Activated CD8-positive, alpha-beta memory T cell treated with anti-CD3 and anti-CD28 coated beads, Interleukin-2, amount 50 U/mL, for 24 hours (primary cell): ENCODE results near the gene IGF1R.

ENCODE experiments used
- DNase-seq: peaks from one replicate; pipeline ENCODE4 v3.0.0-alpha.2; 2020; ENCODE audit errors: extremely low read depth

The IGF1R gene

DNA sequence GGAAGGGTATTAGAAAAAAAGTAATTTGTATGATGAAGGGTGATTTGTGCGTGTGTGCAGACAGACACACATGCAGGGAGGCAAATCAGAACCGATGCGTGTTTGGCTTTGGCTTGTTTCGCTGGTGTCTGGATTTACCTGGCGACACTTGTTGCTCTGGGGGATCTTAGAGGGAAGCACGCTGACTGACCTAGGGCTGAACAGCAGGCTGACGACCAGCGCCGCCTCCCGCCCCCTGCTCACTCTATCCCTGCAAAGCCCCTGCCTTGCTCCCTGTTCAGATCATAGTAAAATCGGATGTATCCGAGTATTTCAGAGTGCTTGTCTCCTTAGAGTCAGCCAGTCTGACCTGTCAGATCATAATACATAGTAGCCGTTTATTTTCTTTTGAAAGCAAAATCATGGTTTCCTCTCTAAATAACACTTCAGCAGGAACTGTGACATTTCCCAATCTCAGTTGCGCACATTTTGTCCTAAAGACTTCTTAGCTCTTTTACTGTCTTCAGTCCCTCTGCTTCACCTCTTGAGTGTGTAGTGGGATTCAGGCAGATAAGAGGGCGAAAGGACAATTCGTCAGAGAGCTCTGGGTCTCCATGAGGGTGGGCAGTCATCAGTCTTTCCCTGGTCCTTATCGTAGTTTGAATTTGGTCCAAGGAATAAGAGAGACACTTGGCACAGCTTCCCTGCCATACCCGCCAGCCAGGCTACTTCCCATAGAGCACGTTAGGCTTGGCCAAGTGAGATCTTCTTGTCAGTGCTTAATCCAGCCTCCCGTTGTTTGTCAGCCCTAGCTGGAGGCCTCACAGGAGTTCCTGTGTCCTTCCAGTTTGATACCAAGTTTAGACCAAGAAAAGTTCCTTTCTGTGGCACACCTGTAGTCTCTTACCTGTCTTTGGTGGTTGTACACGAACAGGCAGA lies 261.9 kb downstream of the IGF1R start:
- no peak for DNase-seq

DNA sequence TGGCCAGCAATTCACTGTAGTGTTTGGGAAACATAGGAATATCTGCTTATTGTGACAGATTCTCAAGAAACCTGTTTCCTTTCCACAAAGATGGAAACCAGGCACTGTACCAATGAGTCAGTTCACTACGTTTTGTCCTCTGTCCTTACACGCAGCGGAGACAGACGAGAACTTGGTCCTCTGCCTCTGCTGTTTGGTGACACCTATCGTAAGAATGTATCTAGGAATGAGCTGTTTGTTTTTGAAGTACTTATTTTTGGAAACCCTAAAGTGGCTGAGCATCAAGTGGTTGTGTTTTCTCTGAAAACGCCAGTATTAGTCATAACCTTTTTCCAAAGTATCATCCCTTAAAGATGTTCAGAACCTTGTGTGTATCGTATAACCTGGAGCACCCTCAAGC lies 266.3 kb downstream of the IGF1R start:
- DNase-seq: no peak

GRCh38 chr15:98916826-98917225 lies 268.5 kb downstream of the IGF1R start:
- DNase-seq: no peak

GRCh38 chr15:98917417-98917816 lies 269.1 kb downstream of the IGF1R start:
- DNase-seq: no peak

- no peak for DNase-seq
Measured at GRCh38 chr15:98920091-98920880, 271.9 kb downstream of the IGF1R start.

DNA sequence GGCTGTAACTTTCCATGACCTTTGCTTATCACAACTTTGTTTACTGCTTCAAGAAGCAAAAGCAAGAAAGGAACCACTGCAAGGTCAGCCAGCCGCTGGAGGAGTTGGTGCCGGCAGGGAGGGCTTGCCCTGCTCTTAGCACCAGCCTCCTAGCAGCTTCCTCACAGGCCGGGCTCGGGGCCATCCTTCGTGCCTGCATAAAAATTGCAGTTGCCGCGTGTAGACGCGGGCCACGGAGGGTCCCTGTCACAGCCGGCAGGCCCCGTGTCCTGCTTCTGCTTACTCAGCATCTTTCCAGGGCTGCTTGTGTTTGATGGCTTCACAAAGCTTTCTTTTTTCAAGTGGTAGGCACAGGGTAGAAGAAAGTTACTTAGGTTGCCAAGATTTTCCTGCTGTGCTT lies 274.8 kb downstream of the IGF1R start:
- DNase-seq: no peak

DNA sequence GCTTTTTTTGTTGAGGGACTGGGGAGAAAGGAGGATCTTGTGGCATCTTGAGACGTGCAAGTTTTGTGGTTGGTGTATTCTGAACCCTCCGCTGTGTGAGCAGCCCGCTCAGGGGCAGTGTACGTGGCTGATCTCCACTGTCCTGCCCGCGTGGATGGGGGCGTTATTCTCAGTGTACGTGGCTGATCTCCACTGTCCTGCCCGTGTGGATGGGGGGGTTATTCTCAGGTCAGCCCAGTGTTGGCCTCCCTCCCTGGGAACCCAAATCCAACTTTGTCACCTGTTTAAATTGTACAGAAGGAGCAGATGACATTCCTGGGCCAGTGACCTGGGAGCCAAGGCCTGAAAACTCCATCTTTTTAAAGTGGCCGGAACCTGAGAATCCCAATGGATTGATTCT lies 275.2 kb downstream of the IGF1R start:
- DNase-seq: no peak

- no peak for DNase-seq
Measured at GRCh38 chr15:98924401-98925049, 276.2 kb downstream of the IGF1R start.

- DNase-seq: no peak
Measured at GRCh38 chr15:98926236-98926635, 277.9 kb downstream of the IGF1R start.

DNA sequence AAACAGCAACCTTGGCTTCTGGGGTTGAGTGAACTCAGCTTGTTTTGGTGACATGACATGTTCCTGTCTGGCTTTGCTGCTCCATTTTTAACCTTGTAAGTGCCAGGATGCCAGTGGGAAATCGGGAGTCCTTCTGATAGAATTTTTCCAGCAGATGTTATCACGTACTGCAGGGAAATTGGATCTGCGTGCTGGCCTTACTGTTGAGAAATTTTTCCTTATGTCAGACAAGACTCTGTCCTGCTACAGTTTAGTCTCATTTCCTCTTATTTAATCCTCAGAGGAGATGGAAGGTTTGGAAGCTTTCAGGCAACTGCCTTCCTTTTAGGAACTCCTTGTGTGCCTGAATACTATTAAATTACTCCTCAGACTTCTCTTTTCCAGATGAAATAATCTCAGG lies 278.7 kb downstream of the IGF1R start:
- no peak for DNase-seq

DNA sequence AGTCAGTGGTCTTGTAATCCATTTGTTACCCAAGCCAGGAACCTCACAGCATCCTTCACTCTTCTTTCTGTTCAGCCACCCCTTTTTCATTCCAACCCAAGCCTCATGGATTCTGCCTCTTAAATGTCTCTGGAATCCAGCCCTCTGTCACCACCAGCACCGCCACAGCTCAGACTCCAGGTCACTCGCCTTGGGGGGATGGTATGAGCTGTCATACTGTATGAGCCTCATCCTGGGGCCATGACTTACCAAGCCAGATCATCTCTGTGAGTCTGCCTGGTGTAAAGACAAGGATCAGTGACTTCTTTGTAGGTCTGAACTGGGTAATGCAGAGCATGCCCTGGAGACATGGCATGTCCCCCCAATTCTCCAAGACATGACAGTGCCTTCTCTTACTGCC lies 279.7 kb downstream of the IGF1R start:
- no peak for DNase-seq

- no peak for DNase-seq
Measured at GRCh38 chr15:98930576-98930975, 282.2 kb downstream of the IGF1R start.

DNA sequence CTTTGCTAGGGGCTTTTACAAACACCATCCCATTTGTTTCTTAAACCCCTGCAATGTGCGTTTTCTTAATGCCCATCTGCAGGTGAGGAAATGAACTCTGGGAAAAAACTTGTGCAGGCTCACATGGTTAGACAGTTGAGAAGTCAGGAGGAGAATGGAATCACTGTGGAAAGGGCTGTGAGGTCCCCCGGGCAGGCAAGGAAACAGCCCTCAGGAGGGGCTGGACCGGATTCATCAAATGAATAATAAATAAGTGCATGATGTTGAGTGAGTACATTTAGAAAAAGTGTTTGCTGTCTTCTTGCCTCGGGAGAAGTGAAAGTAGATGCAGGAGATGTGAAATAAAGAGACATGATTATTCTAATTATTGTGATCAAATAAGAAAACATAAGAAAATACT lies 282.7 kb downstream of the IGF1R start:
- no peak for DNase-seq

DNA sequence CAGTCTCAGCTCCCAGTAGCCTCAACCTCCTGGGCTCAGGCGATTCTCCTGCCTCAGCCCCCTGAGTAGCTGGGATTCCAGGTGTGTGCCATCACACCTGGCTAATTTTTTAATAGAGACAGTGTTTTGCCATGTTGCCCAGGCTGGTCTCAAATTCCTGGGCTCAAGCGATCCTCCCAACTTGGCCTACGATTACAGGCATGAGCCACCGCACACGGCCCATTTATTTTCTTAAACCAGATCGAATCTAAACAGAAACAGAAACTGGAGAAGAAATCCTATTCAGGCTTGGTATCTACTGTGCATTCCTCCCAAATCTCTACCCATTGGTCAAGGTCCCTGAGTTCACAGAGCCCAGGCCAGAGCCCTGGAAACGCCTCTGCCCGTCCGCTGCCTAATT lies 285.1 kb downstream of the IGF1R start:
- DNase-seq: no peak

GRCh38 chr15:98935736-98936135 lies 287.4 kb downstream of the IGF1R start:
- DNase-seq: no peak

DNA sequence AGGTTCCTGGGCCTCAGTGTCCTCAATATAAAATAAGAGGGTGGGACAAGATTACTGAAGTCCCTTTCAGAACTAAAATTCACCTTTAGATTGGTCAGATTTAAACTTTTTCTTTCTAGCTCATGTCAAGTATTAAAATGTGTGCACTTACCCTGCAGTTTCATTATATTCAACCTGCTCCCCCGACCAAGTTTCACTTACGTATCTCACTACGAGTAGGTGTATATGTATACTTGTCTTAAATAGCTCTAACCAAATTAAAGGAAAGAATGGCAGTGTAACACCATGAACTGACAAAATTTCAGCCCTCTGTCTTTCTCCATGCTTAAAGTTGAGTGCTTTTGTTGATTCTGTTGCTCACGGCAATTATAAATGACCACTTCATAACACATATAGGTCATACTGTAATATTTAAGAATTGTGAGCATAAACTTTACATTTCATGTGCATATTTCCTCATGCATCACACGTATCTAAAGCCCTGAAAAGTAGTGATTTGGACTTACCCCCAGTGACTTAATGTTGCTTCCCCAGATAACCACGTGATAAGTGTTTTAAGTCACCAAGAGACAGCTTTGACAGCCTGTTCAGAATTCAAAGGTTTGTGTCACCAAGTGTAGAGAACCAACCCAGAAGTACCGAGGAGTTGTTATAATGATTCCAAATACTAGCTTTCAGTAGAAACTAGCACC lies 289.2 kb downstream of the IGF1R start:
- no peak for DNase-seq

DNA sequence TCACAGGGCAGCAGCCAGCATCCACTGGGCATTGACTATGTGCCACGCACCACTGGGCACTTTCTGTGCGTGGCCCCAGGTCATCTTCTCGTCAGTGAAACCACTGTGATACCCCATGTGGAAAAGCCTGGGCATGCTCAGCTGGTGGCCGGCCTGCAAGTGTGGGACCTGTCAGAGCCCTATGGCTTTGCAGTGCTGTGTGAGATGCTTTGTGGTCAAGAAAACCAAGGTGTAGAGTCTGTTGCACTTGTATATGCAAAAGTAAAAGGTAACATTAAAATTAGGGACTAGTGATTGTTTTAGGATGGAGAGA lies 289.7 kb downstream of the IGF1R start:
- DNase-seq: no peak

DNA sequence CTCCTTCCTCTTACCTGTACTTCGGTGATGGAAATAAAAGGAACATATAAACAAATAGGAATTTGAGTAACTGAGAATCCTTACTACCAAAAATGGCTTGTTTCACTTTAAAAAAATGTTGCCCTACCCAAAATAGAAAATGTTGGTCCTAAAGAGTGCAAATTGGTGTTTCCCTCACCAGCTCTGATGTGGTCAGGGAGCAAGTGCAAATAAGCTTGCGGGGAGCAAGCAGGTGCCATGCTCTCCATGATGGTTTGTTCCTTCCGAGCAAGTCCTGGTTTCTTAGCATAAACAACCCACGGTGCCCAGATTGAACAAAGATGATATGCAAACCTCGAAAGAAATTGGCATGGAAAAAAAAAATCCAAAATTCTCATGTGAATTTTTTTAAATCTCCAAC lies 290.5 kb downstream of the IGF1R start:
- no peak for DNase-seq

GRCh38 chr15:98939311-98940080 lies 291.2 kb downstream of the IGF1R start:
- no peak for DNase-seq

DNA sequence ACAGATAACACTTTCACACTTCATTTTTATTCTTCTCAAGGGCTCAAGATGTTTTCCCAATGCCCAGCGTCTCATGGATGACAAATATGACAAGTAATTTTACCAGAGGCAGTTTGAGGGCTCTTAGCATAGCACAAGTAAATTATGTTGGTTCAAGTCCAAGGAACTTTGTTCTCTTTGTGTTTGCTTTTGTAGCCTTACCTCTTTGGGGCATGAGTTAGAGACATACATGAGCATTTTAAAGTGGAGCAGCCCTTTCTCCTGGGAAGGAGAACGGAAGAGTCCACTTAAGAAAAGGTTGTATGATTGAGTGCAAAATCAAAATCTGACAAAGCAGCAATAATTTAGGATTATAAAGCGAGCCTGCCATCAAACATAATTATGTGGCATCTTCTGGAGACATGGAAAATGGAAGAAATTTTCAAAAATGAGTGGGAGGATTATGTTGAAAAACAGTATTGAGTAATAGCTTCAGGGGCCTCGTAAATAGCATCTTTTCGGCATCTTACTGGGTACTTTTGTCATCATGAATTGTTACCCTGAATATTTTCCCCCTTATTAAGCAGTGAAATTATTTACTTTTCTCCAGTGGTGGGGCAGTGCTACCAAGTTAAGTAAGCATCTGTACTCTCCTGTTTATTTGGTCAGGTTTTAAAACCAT lies 293.4 kb downstream of the IGF1R start:
- DNase-seq: no peak

GRCh38 chr15:98942431-98942830 lies 294.1 kb downstream of the IGF1R start:
- no peak for DNase-seq
